Activated T-cell treated with anti-CD3 and anti-CD28 coated beads for 1 hour (primary cell): Measurements from ENCODE around the gene BRCC3.
"Not testable (repeated sequence)": the region's sequence is repeated elsewhere in the genome, so short reads cannot be mapped to it uniquely, and the experiment has no call there.

Experiments used
- DNase-seq: peaks from one replicate; pipeline ENCODE4 v3.0.0-alpha.2; 2020; ENCODE audit warnings: low read depth

The BRCC3 gene

DNA sequence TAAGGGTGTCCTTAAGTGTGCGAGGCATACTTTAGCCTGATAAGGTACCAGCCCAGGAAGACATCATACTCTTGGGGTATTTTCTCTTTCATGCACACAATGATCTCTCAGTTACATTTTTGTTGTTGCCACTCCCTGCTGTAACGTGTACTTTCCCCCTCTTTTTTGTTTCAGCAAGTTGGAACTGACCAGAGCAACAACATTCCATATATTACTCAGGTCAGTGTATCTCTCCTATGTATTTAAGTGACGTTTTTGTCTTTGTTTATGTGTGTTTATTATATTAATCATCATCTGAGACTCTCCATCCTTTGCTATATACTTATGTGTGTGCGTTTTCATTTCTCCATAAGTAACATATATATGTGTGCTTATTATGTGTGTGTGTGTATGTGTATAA is 73.6 kb downstream of the BRCC3 start:
- DNase-seq, result no peak

DNA sequence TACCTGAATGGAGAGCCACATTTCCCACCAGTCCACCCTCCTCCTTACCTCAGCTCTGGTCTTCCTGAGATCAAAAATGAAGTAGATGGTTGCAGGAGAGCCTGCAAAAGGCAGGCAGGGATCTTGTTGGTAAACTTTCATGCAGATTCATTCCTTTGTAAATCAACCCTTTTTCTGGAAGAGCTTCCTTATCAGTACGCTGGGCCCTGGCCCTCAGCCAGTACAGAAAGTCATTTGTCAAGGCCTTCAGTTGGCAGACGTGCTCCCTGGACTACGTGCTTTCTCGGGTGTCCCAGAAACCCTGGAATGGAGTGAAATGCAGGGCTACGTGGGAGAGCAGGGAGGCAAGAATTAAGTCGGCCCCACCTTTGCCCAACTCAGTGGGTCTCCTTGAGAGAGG is 76.3 kb downstream of the BRCC3 start:
- DNase-seq, result not testable (repeated sequence)

DNA sequence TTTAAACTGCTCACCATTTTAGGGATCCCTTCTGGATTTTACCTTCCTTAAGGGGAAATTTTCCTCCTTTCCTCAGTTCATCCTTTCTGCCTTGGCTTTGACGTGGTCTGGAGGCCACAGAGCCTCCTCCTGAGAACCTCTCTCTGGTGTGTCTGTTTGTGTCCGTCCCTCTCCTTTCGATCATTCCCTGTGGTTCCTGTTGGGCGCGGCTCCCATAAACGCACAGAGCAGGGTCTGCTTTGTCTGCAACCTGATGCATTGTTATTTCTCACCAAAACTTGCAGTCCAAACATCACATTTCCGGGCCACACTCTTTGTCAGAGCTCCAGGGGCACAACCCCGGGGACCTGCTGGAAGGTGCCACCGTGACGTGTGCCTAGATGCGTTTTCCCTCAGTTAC is 76.9 kb downstream of the BRCC3 start:
- DNase-seq, result not testable (repeated sequence)

DNA sequence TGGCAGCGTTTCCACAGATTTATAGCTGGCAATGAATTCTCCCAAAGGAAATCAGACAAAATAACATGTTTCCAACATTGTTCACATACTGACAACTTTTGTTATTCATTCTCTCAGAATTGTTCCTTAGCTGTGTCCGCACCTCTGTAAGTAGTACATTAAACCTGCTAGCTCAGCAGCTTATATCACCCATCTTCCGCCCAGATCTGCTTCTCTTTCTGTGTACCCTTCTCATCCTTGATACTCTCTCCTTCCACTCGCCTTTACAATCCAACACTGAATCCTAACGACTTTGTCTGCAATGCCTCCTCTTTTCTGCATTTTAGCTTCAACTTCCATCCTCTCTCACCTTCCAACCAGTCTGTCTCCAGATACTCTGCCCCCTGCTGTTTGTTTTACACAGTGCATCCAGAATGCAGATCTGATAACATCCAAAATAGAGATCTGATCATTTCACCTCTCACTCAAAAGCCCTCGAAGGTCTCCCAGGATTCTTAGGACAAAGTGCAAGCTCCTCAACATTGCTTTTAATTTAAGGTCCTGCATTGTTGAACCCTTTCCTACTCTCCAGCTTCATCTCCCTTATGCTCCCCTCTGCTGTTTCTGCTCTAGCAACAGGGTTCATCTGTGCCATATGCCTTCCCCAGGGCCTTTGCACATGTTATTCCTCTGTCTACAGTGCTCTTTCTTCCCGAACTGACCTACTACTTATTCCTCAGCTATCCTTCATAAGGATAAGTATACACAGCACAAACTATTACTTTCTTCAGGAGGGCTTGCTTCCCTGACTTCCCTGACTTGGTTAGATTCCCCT is 77.6 kb downstream of the BRCC3 start:
- peak; percentile 1 for DNase-seq

DNA sequence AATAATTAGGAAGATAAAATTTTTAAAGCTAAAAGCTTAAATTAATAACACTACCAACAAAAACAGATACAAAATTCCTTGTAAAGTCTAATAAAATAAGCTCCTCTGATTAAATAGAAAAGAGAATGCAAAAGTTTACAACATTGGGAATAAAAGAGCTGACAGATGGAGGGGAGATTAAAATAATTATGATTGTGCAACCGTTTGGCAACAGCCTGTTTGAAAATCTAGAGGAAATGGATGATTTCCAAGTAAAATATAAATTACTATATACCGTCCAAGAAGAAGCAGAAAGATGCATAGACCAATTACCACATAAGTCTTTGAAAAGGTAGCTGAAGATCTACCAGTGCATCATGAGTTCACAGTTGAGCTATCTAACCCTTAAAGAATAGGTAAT is 98.6 kb downstream of the BRCC3 start:
- no peak for DNase-seq
